HG03066 (cell line): ENCODE data around the gene SCAMP2.

ENCODE experiments used
- ATAC-seq: cut with Tn5 transposase; IDR thresholded peaks from one replicate; pipeline ENCODE4 v1.9.1; 2021; ENCODE audit warnings: low read depth; ENCODE audit not compliant: unreplicated experiment

Gene SCAMP2

DNA sequence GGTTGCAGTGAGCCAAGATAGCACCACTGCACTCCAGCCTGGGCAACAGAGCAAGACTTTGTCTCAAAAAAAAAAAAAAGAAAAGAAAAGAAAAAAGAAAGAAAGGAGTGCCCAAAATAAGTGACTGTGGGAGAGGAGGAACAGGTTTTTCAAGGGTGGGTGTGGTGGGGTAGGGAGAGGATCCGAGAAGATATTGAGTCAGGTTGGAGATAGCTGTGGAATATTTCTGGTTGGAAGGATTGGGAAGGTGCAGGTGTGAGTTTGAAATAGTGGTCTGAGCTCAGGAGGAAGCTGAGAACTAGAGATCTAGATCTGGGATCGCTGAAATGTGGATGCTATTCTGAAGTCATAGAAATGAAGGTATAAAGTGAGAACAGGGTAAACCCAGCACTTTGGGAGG is 7.8 kb downstream of the SCAMP2 start:
- no peak for ATAC-seq

DNA sequence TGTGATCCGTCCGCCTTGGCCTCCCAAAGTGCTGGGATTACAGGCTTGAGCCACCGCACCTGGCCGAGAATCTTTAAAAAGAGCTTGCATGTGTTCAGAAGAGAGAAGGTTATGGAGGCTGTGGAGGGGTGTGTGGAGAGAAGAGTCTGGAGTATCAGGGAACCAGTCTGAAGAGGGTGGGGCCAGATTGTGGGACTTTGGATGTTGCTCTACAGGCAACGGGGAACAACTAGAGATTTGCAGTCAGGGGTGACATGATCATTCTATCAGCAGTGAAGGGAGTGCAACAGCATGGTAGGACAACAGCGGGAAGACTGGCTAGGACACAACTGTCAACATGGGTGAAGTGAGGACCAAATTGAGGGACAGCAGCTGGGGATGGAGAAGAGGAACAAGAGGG is 8.9 kb downstream of the SCAMP2 start:
- no peak for ATAC-seq

DNA sequence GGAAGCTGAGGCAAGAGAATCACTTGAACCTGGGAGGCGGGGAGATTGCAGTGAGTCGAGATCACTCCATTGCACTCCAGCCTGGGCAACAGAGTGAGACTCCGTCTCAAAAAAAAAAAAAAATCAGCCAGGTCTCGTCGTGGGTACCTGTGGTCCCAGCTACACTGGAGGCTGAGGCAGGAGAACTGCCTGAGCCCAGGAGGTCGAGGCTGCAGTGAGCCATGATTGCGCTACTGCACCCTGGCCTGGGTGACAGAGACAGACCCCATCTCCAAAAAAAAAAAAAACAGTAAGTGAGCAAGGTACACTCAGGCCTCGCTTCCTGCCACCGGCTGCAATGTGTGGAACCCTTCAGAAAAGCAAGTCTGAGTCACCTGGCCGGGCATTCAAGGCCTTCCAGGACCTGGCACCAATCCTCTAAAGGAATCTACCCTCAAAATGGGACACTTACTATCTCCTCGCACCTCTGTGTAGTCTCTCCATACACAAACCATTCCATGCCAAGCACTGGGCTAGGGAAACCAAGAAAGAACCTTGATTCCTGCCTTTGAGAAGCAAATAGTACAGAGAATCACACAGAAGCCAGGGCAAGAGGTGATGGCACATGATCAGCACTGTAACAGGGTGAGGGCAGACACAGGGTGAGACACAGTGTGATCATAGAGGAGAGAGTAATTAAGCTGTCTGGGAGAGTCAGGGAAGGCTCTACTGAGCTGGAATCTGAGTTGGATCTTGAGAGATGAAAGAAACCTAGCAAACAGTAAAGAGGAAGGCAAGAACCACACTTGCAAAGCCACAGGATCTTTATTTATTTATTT is 9.7 kb downstream of the SCAMP2 start:
- no peak for ATAC-seq

DNA sequence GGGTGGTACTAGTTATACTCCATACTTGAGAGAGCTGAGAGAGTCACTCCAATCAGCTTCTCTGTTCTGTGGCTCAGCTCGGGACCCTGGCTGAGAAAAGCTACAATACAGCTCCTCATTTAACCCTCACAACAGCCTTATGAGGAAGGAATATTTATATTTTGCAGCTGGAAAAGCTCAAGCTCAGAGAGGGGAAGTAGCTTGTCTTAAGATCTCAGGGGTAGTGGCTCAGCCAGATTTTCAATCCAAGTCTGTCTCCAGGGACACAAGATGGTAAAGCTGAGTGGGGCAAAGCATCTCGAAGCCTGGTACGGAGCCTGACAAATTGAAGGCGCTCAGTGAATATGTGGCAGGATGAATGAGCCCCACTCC is 14.8 kb downstream of the SCAMP2 start:
- no peak for ATAC-seq

DNA sequence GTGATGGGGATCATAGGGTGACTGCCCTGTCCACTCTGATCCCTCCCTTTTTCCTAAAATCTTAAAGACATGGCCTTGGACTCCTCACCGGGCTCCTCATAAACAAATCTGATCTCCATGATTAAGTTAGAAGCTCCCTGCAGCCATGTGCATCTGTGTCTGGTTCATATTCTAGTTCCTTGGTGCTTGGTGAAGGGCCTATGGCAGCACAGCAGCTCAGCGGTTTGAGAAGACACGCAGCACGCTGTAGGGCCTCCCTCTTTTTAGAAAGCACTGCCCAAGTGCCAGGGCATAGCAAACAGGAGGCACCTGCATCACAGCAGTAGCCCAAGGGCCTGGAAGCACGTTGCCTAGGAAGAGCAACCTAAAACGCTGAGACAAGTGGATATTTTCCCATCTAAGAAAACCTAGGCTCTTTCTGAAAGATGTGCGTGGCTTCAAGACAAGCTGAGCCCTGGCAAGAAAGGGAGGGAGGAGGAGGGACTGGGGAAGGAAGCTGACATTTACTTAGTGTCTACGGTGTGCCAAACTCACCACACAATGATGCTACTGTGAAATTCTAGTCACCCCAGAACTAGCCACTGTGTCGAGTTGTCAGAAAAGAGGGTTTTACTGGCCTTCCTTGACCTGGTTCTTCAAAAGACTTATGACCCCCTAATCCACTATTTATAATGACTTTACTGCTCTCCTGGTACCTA is 15.3 kb downstream of the SCAMP2 start:
- peak; percentile 8 for ATAC-seq

DNA sequence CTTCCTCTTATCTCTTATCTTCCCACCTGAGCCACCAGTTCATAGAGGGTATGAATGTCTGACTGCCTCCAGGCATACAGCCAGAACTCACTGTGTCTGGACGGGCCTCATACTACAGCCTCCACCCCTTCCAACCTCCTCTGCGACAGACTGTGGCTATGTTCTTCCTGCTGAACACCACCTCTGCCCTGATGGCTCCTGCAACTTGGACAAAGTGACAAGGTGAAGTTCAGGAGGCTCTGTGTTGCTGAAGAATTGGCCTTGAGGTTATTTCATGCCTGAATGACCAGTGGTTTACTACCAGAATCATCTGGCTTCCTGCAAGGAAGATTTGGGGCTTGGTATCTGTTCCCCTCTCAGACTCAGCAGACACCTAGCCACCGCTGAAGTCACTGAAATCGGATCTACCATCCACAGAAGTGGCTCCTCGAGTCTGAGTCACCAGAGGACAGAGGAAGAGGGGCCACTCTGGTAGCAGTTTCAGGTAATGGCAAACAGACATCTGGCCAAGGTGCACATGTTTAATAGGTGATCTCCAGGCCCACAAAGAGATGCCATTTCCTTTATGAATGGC is 16.0 kb downstream of the SCAMP2 start:
- ATAC-seq: peak; percentile 79

DNA sequence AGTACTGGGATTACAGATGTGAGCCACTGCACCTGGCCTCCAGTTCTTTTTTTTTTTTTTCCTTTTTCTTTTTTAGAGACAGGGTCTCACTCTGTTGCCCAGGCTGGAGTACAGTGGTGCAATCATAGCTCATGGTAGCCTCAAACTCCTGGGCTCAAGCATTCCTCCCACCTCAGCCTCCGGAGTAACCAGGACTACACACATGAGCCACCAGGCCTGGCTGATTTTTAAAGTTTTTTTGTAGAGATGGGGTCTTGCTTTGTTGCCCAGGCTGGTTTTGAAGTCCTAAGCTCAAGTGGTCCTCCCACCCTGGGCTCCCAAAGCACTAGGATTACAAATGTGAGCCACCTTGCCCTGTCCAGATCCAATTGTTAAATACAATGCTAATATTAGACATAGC is 16.6 kb downstream of the SCAMP2 start:
- ATAC-seq: no peak

DNA sequence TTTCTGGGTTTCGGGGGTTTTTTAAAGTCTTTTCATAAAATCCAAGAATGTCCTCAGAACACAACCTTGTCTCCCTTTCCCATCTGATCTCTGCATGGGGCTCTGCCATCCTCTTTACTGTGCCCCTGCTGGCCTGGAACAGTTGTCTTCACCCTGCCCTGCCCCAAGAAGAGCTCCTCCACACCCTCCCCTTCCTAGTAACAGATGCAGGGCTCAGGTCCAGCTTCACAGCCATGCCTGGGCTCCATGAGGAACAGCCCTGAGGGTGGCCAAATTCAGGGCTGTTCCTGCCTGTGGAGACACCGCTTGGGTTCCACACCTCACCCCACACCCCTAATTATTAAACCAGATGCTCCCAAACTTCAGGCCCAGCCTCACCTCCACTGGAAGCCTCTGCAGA is 17.3 kb downstream of the SCAMP2 start:
- no peak for ATAC-seq

DNA sequence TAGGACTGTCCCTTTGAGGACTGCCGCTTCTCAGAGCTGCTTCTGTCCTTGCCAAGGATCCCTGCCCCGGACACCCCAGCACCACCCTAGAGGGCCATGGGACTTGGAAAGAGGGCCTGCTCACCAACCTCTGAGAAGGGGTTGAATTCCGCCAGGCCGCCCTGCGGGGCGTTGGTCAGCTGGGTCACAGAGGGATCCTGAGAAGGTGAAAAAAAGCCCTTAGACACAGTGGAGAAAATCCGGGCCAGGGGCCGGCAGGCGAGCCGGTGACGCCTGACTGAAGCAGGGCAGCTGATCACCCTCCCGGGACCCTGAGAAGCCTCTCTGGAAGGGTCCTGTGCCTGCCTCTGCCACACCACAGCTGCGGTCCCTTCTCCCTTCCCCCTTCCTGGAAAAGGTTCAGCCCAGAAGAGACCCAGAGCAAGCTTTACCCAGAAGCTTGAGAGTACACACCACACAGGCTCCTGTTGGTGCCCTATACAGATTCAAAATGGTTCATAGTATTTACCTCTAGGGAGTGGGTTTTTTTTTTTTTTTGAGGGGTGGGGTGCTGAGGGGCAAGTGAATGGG is 18.6 kb downstream of the SCAMP2 start:
- ATAC-seq: no peak

DNA sequence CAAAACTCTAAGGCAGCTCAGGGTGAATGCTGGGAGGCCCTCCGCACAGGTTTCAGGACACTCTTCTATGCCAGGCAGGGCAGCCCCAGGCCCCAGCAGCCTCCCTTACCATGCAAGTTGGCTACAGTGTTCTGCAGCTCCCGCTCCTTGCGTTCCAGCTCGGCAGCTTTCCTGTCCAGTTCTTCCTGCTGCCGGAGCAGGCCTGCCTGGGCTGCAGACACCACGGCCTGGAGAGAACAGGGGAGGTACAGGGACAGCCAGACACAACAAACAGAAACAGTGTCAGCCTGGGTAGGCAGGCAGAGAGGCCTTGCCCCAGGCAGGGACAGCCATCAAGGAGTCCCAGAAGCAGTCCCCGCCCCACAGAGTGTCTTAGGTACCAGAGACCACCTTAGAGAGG is 21.2 kb downstream of the SCAMP2 start:
- ATAC-seq: no peak

DNA sequence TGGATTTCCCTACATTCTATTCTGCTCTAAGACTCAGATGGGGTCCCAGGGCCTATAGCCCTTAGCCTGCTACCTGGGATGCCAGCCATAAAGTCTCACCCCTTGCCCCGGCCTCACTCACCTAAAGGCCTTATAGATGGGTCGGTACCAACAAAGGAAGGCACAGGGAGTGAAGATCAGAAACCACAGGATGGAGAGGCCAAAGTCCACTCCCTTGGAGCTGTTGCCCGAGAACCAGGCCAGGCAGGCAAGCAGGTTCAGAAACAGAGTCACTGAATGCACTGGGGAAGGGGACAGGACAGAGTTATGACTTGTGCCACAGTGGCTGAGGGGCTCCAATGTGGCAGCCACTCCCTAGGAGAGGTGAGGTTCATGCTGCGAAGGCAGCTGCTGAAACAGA is 22.8 kb downstream of the SCAMP2 start:
- ATAC-seq: no peak

DNA sequence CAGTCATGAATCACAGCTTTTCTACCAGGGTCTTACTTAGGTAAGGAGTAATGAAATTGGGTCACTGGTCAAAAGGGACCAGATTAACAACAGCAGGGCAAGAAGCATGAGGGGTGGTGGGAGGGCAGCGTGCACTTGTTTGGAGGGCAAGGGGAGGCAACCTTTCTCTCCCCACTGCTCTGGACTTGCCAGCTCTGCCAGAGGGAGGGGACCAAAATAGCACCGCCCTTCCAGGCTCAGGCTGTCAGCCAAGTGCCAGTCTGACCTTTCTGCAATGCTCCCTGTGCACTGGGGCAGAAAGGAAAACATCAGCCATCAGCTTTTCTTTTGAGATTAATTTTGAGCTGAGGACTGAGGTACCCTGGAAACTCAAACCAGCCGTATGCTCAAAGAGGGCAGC is 25.7 kb downstream of the SCAMP2 start:
- no peak for ATAC-seq

DNA sequence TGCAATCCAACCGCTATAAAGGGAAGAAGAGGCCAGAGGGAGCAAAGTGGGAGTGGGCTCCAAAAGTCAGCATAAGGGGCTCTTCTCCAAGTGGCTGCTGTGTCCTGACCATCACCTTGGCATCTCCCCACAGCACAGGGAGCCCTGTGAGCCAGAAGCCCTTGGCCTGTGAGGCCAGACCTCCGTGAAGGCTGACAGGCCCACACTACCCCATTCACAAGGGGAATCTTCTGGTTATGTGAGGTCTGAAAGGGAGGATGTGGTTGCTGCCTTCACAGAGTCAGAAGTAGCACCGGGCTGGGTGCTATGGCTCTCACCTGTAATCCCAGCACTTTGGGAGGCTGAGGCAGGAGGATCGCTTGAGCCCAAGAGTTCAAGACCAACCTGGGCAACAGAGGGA is 27.6 kb downstream of the SCAMP2 start:
- ATAC-seq: no peak

DNA sequence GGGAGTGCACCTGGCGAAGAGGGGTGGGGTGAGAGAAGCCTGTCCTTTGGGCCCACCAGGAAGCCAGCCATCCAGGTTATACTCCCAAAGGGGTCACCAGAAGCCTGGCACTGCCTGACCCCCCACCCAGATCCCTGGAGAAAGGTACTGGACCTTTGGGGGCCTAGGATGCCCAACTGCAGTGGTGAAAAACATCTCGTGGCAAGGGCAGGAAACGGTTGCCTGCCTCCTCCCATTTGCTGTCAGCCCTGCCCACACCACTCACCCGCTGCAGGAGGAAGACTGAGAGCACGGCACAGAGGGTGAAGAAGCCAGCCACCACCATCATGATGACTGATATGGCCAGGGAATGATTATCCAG is 28.0 kb downstream of the SCAMP2 start:
- ATAC-seq: no peak

DNA sequence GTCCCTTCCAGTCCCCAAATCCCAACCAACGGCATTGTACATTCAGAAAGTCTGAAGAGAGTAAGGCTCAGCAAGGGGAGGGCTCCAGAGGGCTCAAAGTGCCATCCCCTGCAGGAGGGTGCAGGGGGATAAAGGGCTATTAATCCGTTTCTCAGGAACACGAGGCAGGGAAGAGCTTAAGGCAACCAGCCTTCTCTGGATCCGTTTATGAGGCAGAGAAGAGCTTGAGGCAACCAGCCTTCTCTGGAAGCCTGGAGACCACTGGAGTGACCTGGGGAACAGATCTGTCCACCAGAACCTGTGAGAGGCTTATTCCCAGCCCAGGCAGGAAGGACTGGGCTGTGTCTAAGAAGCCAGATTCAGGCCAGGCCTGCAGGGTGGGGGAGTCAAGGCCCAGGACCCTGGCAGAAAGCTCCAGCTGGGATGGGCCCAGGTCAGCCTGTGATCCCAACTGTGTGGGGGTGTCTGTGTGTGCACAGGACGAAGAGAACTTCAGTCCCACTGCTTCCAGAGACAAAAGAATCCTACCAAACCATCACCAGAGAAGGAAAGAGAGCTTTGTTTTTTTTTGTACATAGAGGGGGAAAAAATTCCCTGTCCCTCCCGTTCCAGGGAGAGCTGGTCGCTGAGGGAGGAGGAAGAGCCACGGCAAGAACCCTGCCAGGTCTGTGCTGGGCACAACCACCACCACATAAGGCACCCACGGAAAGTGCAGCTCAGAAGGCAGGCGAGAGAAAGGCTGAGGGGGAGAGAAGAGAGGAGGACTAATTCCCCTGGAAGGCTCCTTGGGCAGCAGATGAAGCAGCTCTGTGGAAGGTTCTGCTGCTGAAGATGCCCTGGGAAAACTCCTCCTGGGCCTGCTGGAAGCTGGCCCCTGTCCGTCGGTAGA is 28.6 kb downstream of the SCAMP2 start:
- no peak for ATAC-seq

DNA sequence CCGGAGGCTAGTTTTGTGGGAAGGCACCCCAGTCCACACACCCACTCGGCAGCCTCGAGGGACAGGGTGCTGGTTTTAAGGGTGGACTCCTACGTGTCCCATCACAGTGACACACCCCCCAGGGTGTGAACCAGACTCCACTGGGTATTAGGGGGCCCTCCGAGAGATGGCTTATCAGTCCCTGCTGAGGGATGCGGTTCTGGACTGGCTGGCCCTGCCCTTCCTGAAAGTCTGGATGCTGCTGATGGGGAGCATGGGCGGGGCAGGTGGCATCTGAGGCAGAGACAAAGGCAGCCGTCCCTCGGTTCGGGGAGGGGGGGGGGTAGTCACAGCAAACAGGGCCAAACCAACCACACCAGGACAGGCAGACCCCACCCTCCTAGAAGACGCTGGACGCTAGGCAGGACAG is 29.3 kb downstream of the SCAMP2 start:
- no peak for ATAC-seq

DNA sequence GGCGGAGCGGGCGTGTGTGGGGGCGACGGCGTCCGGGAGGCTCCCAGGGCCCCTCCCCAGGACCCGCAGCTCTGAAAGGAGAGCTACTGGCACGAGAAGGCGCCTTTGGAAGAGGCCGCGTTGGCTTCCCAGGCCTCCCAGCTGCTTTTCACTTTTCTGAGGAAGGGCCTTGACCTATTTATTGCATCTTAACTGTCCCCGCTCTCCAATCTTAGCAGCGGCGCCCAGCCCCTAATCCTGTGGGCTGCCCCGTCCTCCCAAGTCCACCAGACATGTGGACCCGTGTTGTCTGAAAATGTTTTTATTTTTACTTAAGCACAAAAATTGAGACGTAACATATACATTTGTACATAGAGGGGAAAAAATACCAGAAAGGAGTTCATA is 29.7 kb downstream of the SCAMP2 start:
- no peak for ATAC-seq

DNA sequence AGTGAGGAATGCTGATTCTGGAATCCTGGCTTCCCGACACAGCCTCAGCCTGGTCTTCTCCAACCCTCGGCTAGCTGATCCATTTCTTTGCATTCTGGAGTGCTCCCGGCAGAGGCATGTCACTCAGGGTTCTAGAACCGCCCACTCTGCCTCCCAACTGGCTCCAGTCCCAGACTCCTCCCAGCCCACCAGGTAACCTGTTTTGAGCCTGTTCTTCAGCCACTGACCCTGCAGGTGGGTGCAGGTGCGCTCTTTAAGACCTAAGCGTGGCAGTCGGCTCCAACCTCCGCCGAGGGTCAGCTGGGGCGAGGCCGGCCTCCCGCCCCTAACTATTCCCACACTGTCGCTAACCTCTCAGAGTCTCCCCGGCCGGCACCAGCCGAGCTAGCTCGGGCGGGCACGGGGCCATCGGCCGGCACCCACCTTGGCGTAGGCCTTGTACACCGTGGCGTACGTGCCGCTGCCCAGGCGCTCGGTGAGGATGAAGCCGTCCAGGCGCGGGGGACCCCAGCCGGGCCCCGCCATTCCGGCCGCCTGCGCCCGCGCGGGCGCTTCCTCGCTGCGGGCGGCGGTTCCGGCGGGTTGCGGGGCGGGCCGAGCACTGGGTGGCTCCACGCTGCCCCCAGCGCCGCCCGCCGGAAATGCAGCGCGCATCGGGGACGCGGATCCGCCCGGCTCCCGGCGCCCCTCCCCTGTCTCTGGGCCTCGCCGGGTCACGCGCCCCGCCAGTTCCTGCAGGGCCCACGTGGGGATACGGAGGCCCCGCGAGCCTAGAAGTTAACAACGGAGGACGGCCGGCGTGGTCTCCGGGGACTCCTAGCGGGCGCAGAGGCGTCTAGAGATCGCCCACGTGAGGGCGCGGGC is 30.4 kb downstream of the SCAMP2 start, which contains the start of gene ULK3:
Gene ULK3 (minus strand): TSS at position 576 of the 864 bp plus-strand sequence. CDS start 51 bp downstream, at position 525.
- ATAC-seq: peak; percentile 95

DNA sequence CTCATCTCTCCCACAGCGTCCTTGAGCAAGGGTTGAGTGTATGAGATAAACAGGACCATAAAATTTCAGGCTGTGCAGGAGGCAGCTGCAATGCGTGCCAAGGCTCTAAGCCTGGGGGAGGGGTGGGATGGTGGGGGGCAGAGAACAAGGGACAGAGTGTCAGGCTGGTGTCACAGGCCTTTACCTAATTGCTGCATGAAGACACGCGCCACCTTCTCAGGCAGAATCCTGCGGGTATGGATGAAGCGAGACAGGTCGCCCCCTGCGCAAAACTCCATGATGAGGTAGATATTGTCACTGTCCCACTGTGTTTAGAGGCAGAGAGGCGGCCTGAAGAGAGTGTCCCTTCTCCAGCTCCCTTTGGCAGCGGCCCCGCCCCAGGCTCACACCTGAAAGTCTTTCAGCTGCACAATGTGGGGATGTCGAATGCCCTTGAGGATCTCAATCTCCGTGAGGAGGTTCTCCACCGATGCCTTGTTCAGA is 31.2 kb downstream of the SCAMP2 start:
- no peak for ATAC-seq
